HCT116 (cell line): ENCODE measurements around the gene STK32B. TPM values are rescaled to one million over a fixed set of nuclear protein-coding genes. Genes with fewer than 3 reads are reported as not detected.

Source experiments
- ATAC-seq: fragments of 200-7000 bp; cut with Tn5 transposase; 2 replicates; pipeline ENCODE4 v1.9.1; 2020; ENCODE audit warnings: mild to moderate bottlenecking, moderate library complexity
- BruUV-seq: library from RNA; stranded (reverse); fragments of 400-500 nt; replicated peaks from 2 replicates; lab custom pipeline; 2021; lab: Mats Ljungman, UMichigan
- CTCF ChIA-PET: fragments of 300-600 bp; sonication (Branson Sonifier 250); formaldehyde crosslinking; loops from one replicate; lab custom pipeline; 2021; ENCODE audit warnings: antibody characterized with exemption; lab: Charles Lee
- POLR2A ChIA-PET: fragments of 300-600, 350-600 bp; sonication (Branson Sonifier 250); formaldehyde crosslinking; loops from one replicate; lab custom pipeline; 2021; ENCODE audit warnings: antibody characterized with exemption; lab: Charles Lee
- RAD21 ChIA-PET, 2 experiments: fragments of 300-600 bp; sonication (Branson Sonifier 250); formaldehyde crosslinking; loops; one replicate each; lab custom pipeline; 2023; ENCODE audit warnings: low total read pairs in 2 of 2; ENCODE audit not compliant: uncharacterized antibody in 2 of 2, unreplicated experiment in 2 of 2, low non-redundant PET in 1 of 2; lab: Charles Lee
- DNase-seq: peaks from one replicate; pipeline ENCODE4 v3.0.0-alpha.2; 2010; ENCODE audit warnings: low read depth, low spot score
- H2AFZ ChIP-seq: fragments of 200-600 bp; shearing (Covaris generic), sonication (generic); 2 replicates; pipeline ENCODE4 v1.6.1; 2017; ENCODE audit warnings: low read depth, mixed run types, mixed read lengths, antibody characterized with exemption, low read length; ENCODE audit not compliant: poor library complexity, severe bottlenecking
- H3K27ac ChIP-seq: 2 replicates; pipeline ENCODE4 v1.5.1; 2012; ENCODE audit warnings: low read depth, low read length
- H3K27me3 ChIP-seq: fragments of 200-600 bp; sonication (generic); 2 replicates; pipeline ENCODE4 v1.6.1; 2016; ENCODE audit warnings: mixed run types, low read length, mixed read lengths; ENCODE audit not compliant: insufficient read depth
- H3K36me3 ChIP-seq, 2 experiments: fragments of 200-500 bp in 1 of 2; fragments of 200-600 bp in 1 of 2; sonication (Bioruptor generic) in 1 of 2; sonication (generic) in 1 of 2; 2 replicates each; pipeline versions ENCODE4 v1.5.1 to v1.6.1; 2014 to 2016; ENCODE audit warnings: low read length in 2 of 2, inconsistent platforms in 1 of 2, mixed read lengths in 1 of 2, mixed run types in 1 of 2; ENCODE audit not compliant: insufficient read depth in 2 of 2, control insufficient read depth in 1 of 2
- H3K4me1 ChIP-seq, 2 experiments: fragments of 200-600 bp in 1 of 2; sonication (generic) in 1 of 2; 2 replicates each; pipeline versions ENCODE4 v1.5.1 to v1.6.1; 2012 to 2017; ENCODE audit warnings: low read length in 2 of 2, inconsistent platforms in 1 of 2, mild to moderate bottlenecking in 1 of 2, mixed read lengths in 1 of 2, mixed run types in 1 of 2, moderate library complexity in 1 of 2; ENCODE audit not compliant: insufficient read depth in 2 of 2, control insufficient read depth in 1 of 2
- H3K4me2 ChIP-seq: fragments of 200-600 bp; sonication (generic); 2 replicates; pipeline ENCODE4 v1.6.1; 2017; ENCODE audit warnings: mixed run types, low read length, mixed read lengths
- H3K4me3 ChIP-seq, 2 experiments: fragments of 200-600 bp in 1 of 2; sonication (generic) in 1 of 2; replicated peaks in 1 of 2; 2 replicates each; pipeline ENCODE4 v1.5.1; 2011 to 2016; ENCODE audit warnings: low read length in 2 of 2, control low read depth in 1 of 2, low read depth in 1 of 2, mild to moderate bottlenecking in 1 of 2, mixed read lengths in 1 of 2, mixed run types in 1 of 2
- H3K79me2 ChIP-seq: fragments of 200-600 bp; sonication (generic); 2 replicates; pipeline ENCODE4 v1.6.1; 2017; ENCODE audit warnings: mild to moderate bottlenecking, mixed run types, low read length, moderate library complexity, mixed read lengths; ENCODE audit not compliant: insufficient read depth
- H3K9ac ChIP-seq: fragments of 200-600 bp; sonication (generic); 2 replicates; pipeline ENCODE4 v1.6.1; 2016; ENCODE audit warnings: low read length, mixed read lengths
- H3K9me2 ChIP-seq: fragments of 200-600 bp; sonication (generic), shearing (Covaris generic); 2 replicates; pipeline ENCODE4 v1.6.1; 2017; ENCODE audit warnings: mixed run types, mild to moderate bottlenecking, moderate library complexity; ENCODE audit not compliant: insufficient read depth
- H3K9me3 ChIP-seq, 2 experiments: fragments of 200-500 bp in 1 of 2; fragments of 200-600 bp in 1 of 2; sonication (Bioruptor generic) in 1 of 2; sonication (generic) in 1 of 2; 2 replicates each; pipeline ENCODE4 v1.6.1; 2014 to 2017; ENCODE audit warnings: low read length in 2 of 2, mixed read lengths in 2 of 2, inconsistent platforms in 1 of 2, low read depth in 1 of 2, mild to moderate bottlenecking in 1 of 2, mixed run types in 1 of 2, moderate library complexity in 1 of 2; ENCODE audit not compliant: control insufficient read depth in 1 of 2, insufficient read depth in 1 of 2
- H4K20me1 ChIP-seq: fragments of 200-600 bp; sonication (generic), shearing (Covaris generic); 2 replicates; pipeline ENCODE4 v1.6.1; 2017; ENCODE audit warnings: mixed run types, mild to moderate bottlenecking, moderate library complexity; ENCODE audit not compliant: insufficient read depth
- CBX3 ChIP-seq: IDR thresholded peaks from 2 replicates; pipeline ENCODE4 v1.6.1; 2012; ENCODE audit warnings: low read depth
- CEBPB ChIP-seq: IDR thresholded peaks from 2 replicates; pipeline ENCODE4 v1.6.1; 2012; ENCODE audit warnings: low read depth
- EGR1 ChIP-seq: IDR thresholded peaks from 2 replicates; pipeline ENCODE4 v1.6.1; 2012; ENCODE audit warnings: low read depth
- EZH2 ChIP-seq: fragments of 200-600 bp; sonication (generic); IDR thresholded peaks from 2 replicates; pipeline ENCODE4 v1.6.1; 2017; ENCODE audit warnings: antibody characterized with exemption, mixed run types
- EZH2phosphoT487 ChIP-seq: fragments of 200-600 bp; IDR thresholded peaks from 2 replicates; pipeline ENCODE4 v1.6.1; 2018; ENCODE audit warnings: antibody characterized with exemption, borderline replicate concordance
- FOSL1 ChIP-seq: IDR thresholded peaks from 2 replicates; pipeline ENCODE4 v1.6.1; 2012; ENCODE audit warnings: low read depth
- JUND ChIP-seq: IDR thresholded peaks from 2 replicates; pipeline ENCODE4 v1.6.1; 2012
- POLR2A ChIP-seq: IDR thresholded peaks from 2 replicates; pipeline ENCODE4 v1.7.0; 2011; ENCODE audit warnings: borderline replicate concordance; ENCODE audit not compliant: insufficient read depth, insufficient read length; ENCODE audit errors: extremely low read depth
- POLR2AphosphoS5 ChIP-seq: IDR thresholded peaks from 2 replicates; pipeline ENCODE4 v1.6.1; 2011; ENCODE audit warnings: mild to moderate bottlenecking, low read depth, low read length, moderate library complexity
- RAD21 ChIP-seq: IDR thresholded peaks from 2 replicates; pipeline ENCODE4 v1.6.1; 2012; ENCODE audit warnings: low read depth, mild to moderate bottlenecking
- SIN3A ChIP-seq: IDR thresholded peaks from 2 replicates; pipeline ENCODE4 v1.6.1; 2012; ENCODE audit warnings: low read depth
- SP1 ChIP-seq: IDR thresholded peaks from 2 replicates; pipeline ENCODE4 v1.6.1; 2012; ENCODE audit warnings: low read depth
- SRF ChIP-seq: IDR thresholded peaks from 2 replicates; pipeline ENCODE4 v1.6.1; 2012; ENCODE audit warnings: low read depth
- YY1 ChIP-seq: IDR thresholded peaks from 2 replicates; pipeline ENCODE4 v1.6.1; 2011; ENCODE audit warnings: low read length, low read depth, moderate library complexity, mild to moderate bottlenecking; ENCODE audit not compliant: insufficient replicate concordance; ENCODE audit errors: extremely low read depth
- ZFX ChIP-seq: fragments of 450-650 bp; IDR thresholded peaks from 2 replicates; pipeline ENCODE4 v1.6.1; 2017
- ZNF274 ChIP-seq: fragments of 200-500 bp; sonication (Bioruptor generic); IDR thresholded peaks from 2 replicates; pipeline ENCODE4 v1.6.1; 2014; ENCODE audit warnings: mild to moderate bottlenecking, low read depth, low read length, inconsistent platforms
- intact Hi-C: fragments of 100-400 bp; cut with micrococcal nuclease; formaldehyde crosslinking; loops from 2 replicates; pipeline ENCODE4 v1.10.0; 2022
- total RNA-seq: library from RNA; stranded (reverse); gene quantifications from one replicate; pipeline ENCODE4 v1.2.1, GENCODE V29; 2021; ENCODE audit not compliant: unreplicated experiment
- TF ChIP-seq, protein P1 (sequence below): IDR thresholded peaks from 2 replicates; pipeline ENCODE4 v1.6.1; 2012
- TF ChIP-seq, protein P2 (sequence below), 3 experiments: fragments of 200-600 bp in 1 of 3; sonication (generic) in 1 of 3; IDR thresholded peaks in 2 of 3; conservative IDR thresholded peaks in 1 of 3; 2 replicates each; pipeline ENCODE4 v1.5.1; 2012 to 2017; ENCODE audit warnings: low read depth in 2 of 3, low read length in 2 of 3, antibody characterized with exemption in 1 of 3, borderline replicate concordance in 1 of 3, control low read depth in 1 of 3, mild to moderate bottlenecking in 1 of 3, mixed read lengths in 1 of 3, mixed run types in 1 of 3, moderate library complexity in 1 of 3; ENCODE audit not compliant: insufficient read depth in 1 of 3
- TF ChIP-seq, protein P3 (sequence below): IDR thresholded peaks from 2 replicates; pipeline ENCODE4 v1.6.1; 2012

Gene STK32B
- total RNA-seq, 1 experiment from 2014 or later, result not detected

- RAD21 ChIA-PET, result no interaction called here
- intact Hi-C loops, result no loop called here
These were observed 111.7 kb downstream of the STK32B start for GRCh38 chr4:5162909-5163508.

GRCh38 chr4:5164221-5164912, 113.1 kb downstream of the STK32B start:
- Histone ChIP-seq H3K79me2 (no peaks in the 10 kb centered on the region), H3K4me3 (no peak overlapping the region), H3K4me1 (peaks cover 3 to 7% of the 10 kb centered on the region in 2 experiments; a peak in 2 of 4 replicates), H2AFZ (no peak overlapping the region), H3K9me3 (no peaks in the 10 kb centered on the region), H3K9me2 (no peaks in the 10 kb centered on the region), H3K4me2 (no peak overlapping the region), H3K9ac (no peak overlapping the region)
- DNase-seq, result no peak
- POLR2A ChIA-PET, result no interaction called here
- TF ChIP-seq RAD21 (no peak), EZH2phosphoT487 (no peak), EGR1 (no peak), SP1 (no peak), POLR2A (no peak), JUND (no peak), SIN3A (no peak), POLR2AphosphoS5 (no peak), FOSL1 (no peak), ZNF274 (no peak), EZH2 (no peak), YY1 (no peak), CBX3 (no peak), CEBPB (no peak)
- TF ChIP-seq, protein P1, sequence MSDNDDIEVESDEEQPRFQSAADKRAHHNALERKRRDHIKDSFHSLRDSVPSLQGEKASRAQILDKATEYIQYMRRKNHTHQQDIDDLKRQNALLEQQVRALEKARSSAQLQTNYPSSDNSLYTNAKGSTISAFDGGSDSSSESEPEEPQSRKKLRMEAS, result no peak
- TF ChIP-seq, protein P2, sequence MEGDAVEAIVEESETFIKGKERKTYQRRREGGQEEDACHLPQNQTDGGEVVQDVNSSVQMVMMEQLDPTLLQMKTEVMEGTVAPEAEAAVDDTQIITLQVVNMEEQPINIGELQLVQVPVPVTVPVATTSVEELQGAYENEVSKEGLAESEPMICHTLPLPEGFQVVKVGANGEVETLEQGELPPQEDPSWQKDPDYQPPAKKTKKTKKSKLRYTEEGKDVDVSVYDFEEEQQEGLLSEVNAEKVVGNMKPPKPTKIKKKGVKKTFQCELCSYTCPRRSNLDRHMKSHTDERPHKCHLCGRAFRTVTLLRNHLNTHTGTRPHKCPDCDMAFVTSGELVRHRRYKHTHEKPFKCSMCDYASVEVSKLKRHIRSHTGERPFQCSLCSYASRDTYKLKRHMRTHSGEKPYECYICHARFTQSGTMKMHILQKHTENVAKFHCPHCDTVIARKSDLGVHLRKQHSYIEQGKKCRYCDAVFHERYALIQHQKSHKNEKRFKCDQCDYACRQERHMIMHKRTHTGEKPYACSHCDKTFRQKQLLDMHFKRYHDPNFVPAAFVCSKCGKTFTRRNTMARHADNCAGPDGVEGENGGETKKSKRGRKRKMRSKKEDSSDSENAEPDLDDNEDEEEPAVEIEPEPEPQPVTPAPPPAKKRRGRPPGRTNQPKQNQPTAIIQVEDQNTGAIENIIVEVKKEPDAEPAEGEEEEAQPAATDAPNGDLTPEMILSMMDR (IDR thresholded peaks at IDR 0.05 in 2 of 3, conservative IDR thresholded peaks at IDR 0.05 in 1 of 3; ENCODE audit: borderline replicate concordance in 1 of 3, insufficient read depth in 1 of 3, low read depth in 2 of 3, low read length in 2 of 3), result no peak
- TF ChIP-seq, protein P3, sequence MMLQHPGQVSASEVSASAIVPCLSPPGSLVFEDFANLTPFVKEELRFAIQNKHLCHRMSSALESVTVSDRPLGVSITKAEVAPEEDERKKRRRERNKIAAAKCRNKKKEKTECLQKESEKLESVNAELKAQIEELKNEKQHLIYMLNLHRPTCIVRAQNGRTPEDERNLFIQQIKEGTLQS, result no peak
- TF ChIP-seq, all 23 proteins: peak for 0
- no peaks in the 10 kb centered on the region for H3K36me3 ChIP-seq
- H3K27ac ChIP-seq, result no peak overlapping the region
- H4K20me1 ChIP-seq, result no peaks in the 10 kb centered on the region
- ATAC-seq, result no peak
- no TSS peak for BruUV-seq
- ChIA-PET RAD21 (no interaction called here), CTCF (no interaction called here)
- intact Hi-C loops, result no loop called here
- peaks cover 54% of the 10 kb centered on the region for H3K27me3 ChIP-seq

More at GRCh38 chr4:5162909-5163508, 111.7 kb downstream of the STK32B start:
- Histone ChIP-seq H3K4me2 (no peak overlapping the region), H3K4me1 (peaks cover 3 to 7% of the 10 kb centered on the region in 2 experiments; a peak in 2 of 4 replicates), H3K27me3 (peaks cover 42% of the 10 kb centered on the region), H3K4me3 (no peak overlapping the region), H3K27ac (no peak overlapping the region), H3K79me2 (no peaks in the 10 kb centered on the region), H3K9me3 (no peaks in the 10 kb centered on the region), H3K9ac (no peak overlapping the region), H2AFZ (no peak overlapping the region), H3K9me2 (no peaks in the 10 kb centered on the region), H4K20me1 (no peaks in the 10 kb centered on the region), H3K36me3 (no peaks in the 10 kb centered on the region)
- no TSS peak for BruUV-seq
- CTCF ChIA-PET, result no interaction called here
- TF ChIP-seq RAD21, result no peak
- TF ChIP-seq SRF, result no peak
- TF ChIP-seq ZFX, result no peak
- TF ChIP-seq, protein P1, result no peak
- TF ChIP-seq EGR1, result no peak
- TF ChIP-seq SP1, result no peak
- POLR2A ChIA-PET, result no interaction called here
- DNase-seq, result no peak
- ATAC-seq, result no peak
